Psoas muscle (tissue), 8 donors: ENCODE data around the gene DYRK3. TPM values are rescaled to one million over a fixed set of nuclear protein-coding genes. Genes with fewer than 3 reads are reported as not detected.

Experiments used
- ATAC-seq, 4 donors: fragments of 200-7000 bp; cut with Tn5 transposase; one replicate each; pipeline ENCODE4 v1.9.1; 2020; ENCODE audit warnings: moderate library complexity in 3 of 4, mild to moderate bottlenecking in 2 of 4
- DNase-seq, 2 donors: peaks; one replicate each; pipeline ENCODE4 v3.0.0-alpha.2; 2020
- H3K27ac ChIP-seq: fragments of 200-600 bp; one replicate; pipeline ENCODE4 v1.8.0; 2022
- H3K27me3 ChIP-seq, 3 donors: fragments of 200-600 bp in 1 of 3; one replicate each; pipeline versions ENCODE4 v1.6.1 to v1.8.0; 2013 to 2022; ENCODE audit warnings: low read length in 2 of 3, mild to moderate bottlenecking in 2 of 3, moderate library complexity in 1 of 3; ENCODE audit not compliant: insufficient read depth in 3 of 3
- H3K36me3 ChIP-seq, 2 donors: fragments of 200-600 bp in 1 of 2; one replicate each; pipeline versions ENCODE4 v1.6.1 to v1.8.0; 2013 to 2022; ENCODE audit warnings: low read depth in 1 of 2, mild to moderate bottlenecking in 1 of 2, moderate library complexity in 1 of 2; ENCODE audit not compliant: insufficient read depth in 1 of 2
- H3K4me1 ChIP-seq: fragments of 200-600 bp; one replicate; pipeline ENCODE4 v1.8.0; 2022
- H3K4me3 ChIP-seq: fragments of 200-600 bp; one replicate; pipeline ENCODE4 v1.8.0; 2022; ENCODE audit warnings: mild to moderate bottlenecking
- H3K9me3 ChIP-seq: fragments of 200-600 bp; one replicate; pipeline ENCODE4 v1.8.0; 2022
- WGBS, 3 donors: extraction: QIAGEN DNeasy Blood & Tissue Kit; methylation state at CpG; one replicate each; pipeline versions ENCODE4 v1.1.6 to v1.1.7; 2013; 5-methylcytosine and 5-hydroxymethylcytosine counted together
- intact Hi-C, 2 donors: fragments of 100-400 bp; cut with DNase I; formaldehyde crosslinking; loops; one replicate each; pipeline versions ENCODE4 v1.11.0 to v1.14.2; 2022
- polyA plus RNA-seq, 3 donors: library from polyadenylated mRNA; stranded (reverse); fragments of 200-250 nt; gene quantifications; one replicate each; pipeline ENCODE4 v1.2.3, GENCODE V29; 2013
- total RNA-seq, 4 donors: library from RNA; stranded (reverse); fragmentation: NEBNext Ultra II Directional in 2 of 4; extraction: Animal tissue kit (Norgen Biotek cat#: 25700) in 2 of 4; gene quantifications; one replicate each; pipeline versions ENCODE4 v1.2.1 to v1.2.4, GENCODE V29; 2021 to 2023
- TF ChIP-seq, protein P1 (sequence below): fragments of 200-600 bp; IDR thresholded peaks from one replicate; pipeline ENCODE4 v1.8.0; 2022; ENCODE audit warnings: antibody characterized with exemption
- donor health status: healthy with polysubstance abuse.
- donor health status: DM: no; HTN: no; CAD: no; lungs with moderate emphysema.
- donor health status: Bipolar disorder and iron deficiency.
- donor health status: healthy.
- donor health status: DM: yes; HTN: yes; CAD: no.
- donor health status: DM: no; HTN: no; CAD: no.
- donor health status: DM: no; HTN: no; CAD: no.
- donor health status: DM: yes; HTN: yes; CAD: no.

The DYRK3 gene
- total and polyA plus RNA-seq, 7 donors = 0.25 to 2.0 (median 1.2) TPM

GRCh38 chr1:206666954-206667665 lies 31.8 kb downstream of the DYRK3 start:
- WGBS, 3 donors = 83 to 92% (median 88%) methylated on average over 5 of the region's 5 CpGs
- TF ChIP-seq, protein P1, sequence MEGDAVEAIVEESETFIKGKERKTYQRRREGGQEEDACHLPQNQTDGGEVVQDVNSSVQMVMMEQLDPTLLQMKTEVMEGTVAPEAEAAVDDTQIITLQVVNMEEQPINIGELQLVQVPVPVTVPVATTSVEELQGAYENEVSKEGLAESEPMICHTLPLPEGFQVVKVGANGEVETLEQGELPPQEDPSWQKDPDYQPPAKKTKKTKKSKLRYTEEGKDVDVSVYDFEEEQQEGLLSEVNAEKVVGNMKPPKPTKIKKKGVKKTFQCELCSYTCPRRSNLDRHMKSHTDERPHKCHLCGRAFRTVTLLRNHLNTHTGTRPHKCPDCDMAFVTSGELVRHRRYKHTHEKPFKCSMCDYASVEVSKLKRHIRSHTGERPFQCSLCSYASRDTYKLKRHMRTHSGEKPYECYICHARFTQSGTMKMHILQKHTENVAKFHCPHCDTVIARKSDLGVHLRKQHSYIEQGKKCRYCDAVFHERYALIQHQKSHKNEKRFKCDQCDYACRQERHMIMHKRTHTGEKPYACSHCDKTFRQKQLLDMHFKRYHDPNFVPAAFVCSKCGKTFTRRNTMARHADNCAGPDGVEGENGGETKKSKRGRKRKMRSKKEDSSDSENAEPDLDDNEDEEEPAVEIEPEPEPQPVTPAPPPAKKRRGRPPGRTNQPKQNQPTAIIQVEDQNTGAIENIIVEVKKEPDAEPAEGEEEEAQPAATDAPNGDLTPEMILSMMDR = no peak
- ATAC-seq (no peak), DNase-seq (no peak)
- no peak overlapping the region for H3K27ac ChIP-seq
- H3K36me3 ChIP-seq = no peaks in the 10 kb centered on the region
- H3K27me3 ChIP-seq = no peaks in the 10 kb centered on the region
- intact Hi-C loops = no loop called here
- H3K4me3 ChIP-seq = no peak overlapping the region
- H3K4me1 ChIP-seq = peaks cover 32% of the 10 kb centered on the region
- no peaks in the 10 kb centered on the region for H3K9me3 ChIP-seq

- H3K4me1 ChIP-seq = peaks cover 24% of the 10 kb centered on the region
- ATAC-seq = no peak
- no peak overlapping the region for H3K27ac ChIP-seq
- H3K36me3 ChIP-seq = no peaks in the 10 kb centered on the region
- TF ChIP-seq, protein P1 = no peak
- no peak for DNase-seq
- WGBS, 3 donors = 61 to 62% (median 61%) methylated on average over 2 of the region's 2 CpGs
- no peaks in the 10 kb centered on the region for H3K9me3 ChIP-seq
- intact Hi-C loops = no loop called here
- no peaks in the 10 kb centered on the region for H3K27me3 ChIP-seq
- no peak overlapping the region for H3K4me3 ChIP-seq
Observed at GRCh38 chr1:206668351-206668750, 33.0 kb downstream of the DYRK3 start.

DNA sequence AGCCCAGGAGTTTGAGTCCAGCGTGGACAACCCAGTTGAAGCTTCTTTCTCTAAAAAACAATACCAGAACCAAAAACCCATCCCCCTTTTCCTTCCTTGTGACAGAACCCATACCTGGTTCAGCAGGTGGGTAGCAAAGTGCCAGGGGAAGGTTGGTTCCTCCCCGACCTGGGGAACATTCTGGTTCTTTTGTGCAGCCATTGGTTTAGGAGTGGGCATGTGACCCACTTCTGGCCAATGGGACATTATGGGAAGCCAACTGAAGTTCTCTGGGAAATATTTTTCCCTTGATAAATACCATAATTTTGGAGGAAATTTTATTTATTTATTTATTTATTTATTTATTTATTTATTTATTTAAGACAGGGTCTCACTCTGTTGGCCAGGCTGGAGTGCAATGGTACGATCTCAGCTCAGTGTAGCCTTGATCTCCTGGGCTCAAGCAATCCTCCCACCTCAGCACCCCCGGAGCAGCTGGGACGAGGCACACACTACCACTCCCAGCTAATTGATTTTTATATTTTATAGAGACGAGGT lies 33.6 kb downstream of the DYRK3 start:
- DNase-seq = no peak
- no peak overlapping the region for H3K27ac ChIP-seq
- TF ChIP-seq, protein P1 = no peak
- H3K27me3 ChIP-seq = no peaks in the 10 kb centered on the region
- WGBS, 3 donors = 85 to 94% (median 87%) methylated on average over 6 of the region's 6 CpGs
- ATAC-seq = no peak
- H3K36me3 ChIP-seq = no peaks in the 10 kb centered on the region
- intact Hi-C loops = no loop called here
- H3K4me3 ChIP-seq = no peak overlapping the region
- peaks cover 19% of the 10 kb centered on the region for H3K4me1 ChIP-seq
- no peaks in the 10 kb centered on the region for H3K9me3 ChIP-seq

- DNase-seq (no peak), ATAC-seq (no peak)
- Histone ChIP-seq H3K36me3 (no peaks in the 10 kb centered on the region), H3K4me3 (no peak overlapping the region), H3K27ac (peak overlapping the region; percentile 11), H3K9me3 (no peaks in the 10 kb centered on the region), H3K4me1 (peaks cover 37% of the 10 kb centered on the region), H3K27me3 (no peaks in the 10 kb centered on the region)
- intact Hi-C loops = no loop called here
- WGBS, 3 donors = 61 to 69% (median 62%) methylated on average over 8 of the region's 8 CpGs
- TF ChIP-seq, protein P1 = no peak
Observed at GRCh38 chr1:206672011-206672688, 36.8 kb downstream of the DYRK3 start.
